Measurements from ENCODE around the gene MYPOP. TPM values are rescaled to one million over a fixed set of nuclear protein-coding genes. Genes with fewer than 3 reads are reported as not detected.
A peak's percentile ranks its signal among the peaks of the same experiment; 100 is the strongest.

Gene MYPOP
- total and polyA plus RNA-seq, 2 of the 13 experiments (the other 11 are each of a cell fraction or from before 2014, with no cell fraction given), result 2.3 to 2.7 TPM

GRCh38 chr19:45863840-45864628 lies 38.4 kb downstream of the MYPOP start, which contains the start of gene FOXA3 (continued):
- TF ChIP-seq ZNF101 (CRISPR knock-in tag; IDR thresholded peaks at IDR 0.05; ENCODE audit: borderline replicate concordance, low read depth), result no peak
- TF ChIP-seq, protein P1, sequence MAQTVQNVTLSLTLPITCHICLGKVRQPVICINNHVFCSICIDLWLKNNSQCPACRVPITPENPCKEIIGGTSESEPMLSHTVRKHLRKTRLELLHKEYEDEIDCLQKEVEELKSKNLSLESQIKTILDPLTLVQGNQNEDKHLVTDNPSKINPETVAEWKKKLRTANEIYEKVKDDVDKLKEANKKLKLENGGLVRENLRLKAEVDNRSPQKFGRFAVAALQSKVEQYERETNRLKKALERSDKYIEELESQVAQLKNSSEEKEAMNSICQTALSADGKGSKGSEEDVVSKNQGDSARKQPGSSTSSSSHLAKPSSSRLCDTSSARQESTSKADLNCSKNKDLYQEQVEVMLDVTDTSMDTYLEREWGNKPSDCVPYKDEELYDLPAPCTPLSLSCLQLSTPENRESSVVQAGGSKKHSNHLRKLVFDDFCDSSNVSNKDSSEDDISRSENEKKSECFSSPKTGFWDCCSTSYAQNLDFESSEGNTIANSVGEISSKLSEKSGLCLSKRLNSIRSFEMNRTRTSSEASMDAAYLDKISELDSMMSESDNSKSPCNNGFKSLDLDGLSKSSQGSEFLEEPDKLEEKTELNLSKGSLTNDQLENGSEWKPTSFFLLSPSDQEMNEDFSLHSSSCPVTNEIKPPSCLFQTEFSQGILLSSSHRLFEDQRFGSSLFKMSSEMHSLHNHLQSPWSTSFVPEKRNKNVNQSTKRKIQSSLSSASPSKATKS (CRISPR knock-in tag; IDR thresholded peaks at IDR 0.05), result no peak
- 0 out of 2 replicates have a peak, but pooled peaks have one; percentile 10 for TF ChIP-seq NKX3-1 (CRISPR knock-in tag; IDR thresholded peaks at IDR 0.05)
- TF ChIP-seq ESRRA (CRISPR knock-in tag; IDR thresholded peaks at IDR 0.05; ENCODE audit: low read depth), result peak; percentile 35; the same call in 1 of the 2 replicates
- no peak for TF ChIP-seq ZNF564 (CRISPR knock-in tag; IDR thresholded peaks at IDR 0.05)
- TF ChIP-seq ZFYVE20 (CRISPR knock-in tag; IDR thresholded peaks at IDR 0.05; ENCODE audit: borderline replicate concordance, low read depth), result no peak
- TF ChIP-seq, protein P2, sequence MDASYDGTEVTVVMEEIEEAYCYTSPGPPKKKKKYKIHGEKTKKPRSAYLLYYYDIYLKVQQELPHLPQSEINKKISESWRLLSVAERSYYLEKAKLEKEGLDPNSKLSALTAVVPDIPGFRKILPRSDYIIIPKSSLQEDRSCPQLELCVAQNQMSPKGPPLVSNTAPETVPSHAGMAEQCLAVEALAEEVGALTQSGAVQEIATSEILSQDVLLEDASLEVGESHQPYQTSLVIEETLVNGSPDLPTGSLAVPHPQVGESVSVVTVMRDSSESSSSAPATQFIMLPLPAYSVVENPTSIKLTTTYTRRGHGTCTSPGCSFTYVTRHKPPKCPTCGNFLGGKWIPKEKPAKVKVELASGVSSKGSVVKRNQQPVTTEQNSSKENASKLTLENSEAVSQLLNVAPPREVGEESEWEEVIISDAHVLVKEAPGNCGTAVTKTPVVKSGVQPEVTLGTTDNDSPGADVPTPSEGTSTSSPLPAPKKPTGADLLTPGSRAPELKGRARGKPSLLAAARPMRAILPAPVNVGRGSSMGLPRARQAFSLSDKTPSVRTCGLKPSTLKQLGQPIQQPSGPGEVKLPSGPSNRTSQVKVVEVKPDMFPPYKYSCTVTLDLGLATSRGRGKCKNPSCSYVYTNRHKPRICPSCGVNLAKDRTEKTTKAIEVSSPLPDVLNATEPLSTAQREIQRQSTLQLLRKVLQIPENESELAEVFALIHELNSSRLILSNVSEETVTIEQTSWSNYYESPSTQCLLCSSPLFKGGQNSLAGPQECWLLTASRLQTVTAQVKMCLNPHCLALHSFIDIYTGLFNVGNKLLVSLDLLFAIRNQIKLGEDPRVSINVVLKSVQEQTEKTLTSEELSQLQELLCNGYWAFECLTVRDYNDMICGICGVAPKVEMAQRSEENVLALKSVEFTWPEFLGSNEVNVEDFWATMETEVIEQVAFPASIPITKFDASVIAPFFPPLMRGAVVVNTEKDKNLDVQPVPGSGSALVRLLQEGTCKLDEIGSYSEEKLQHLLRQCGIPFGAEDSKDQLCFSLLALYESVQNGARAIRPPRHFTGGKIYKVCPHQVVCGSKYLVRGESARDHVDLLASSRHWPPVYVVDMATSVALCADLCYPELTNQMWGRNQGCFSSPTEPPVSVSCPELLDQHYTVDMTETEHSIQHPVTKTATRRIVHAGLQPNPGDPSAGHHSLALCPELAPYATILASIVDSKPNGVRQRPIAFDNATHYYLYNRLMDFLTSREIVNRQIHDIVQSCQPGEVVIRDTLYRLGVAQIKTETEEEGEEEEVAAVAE (CRISPR knock-in tag; IDR thresholded peaks at IDR 0.05; ENCODE audit: borderline replicate concordance), result no peak
- peak; percentile 70 for TF ChIP-seq TFDP2 (CRISPR knock-in tag; IDR thresholded peaks at IDR 0.05)
- TF ChIP-seq DNMT3B (CRISPR knock-in tag; conservative IDR thresholded peaks at IDR 0.05), result no peak
- TF ChIP-seq ZNF274 (CRISPR knock-in tag; IDR thresholded peaks at IDR 0.05), result no peak
- peak; percentile 91 for TF ChIP-seq STAG1 (CRISPR knock-in tag; IDR thresholded peaks at IDR 0.05)
- peak; percentile 65 for TF ChIP-seq XRCC5 (optimal IDR thresholded peaks at IDR 0.05; ENCODE audit: low read length)
- TF ChIP-seq ZNF543 (CRISPR knock-in tag; IDR thresholded peaks at IDR 0.05), result no peak; the same call in 1 of the 2 replicates
- TF ChIP-seq TRAFD1 (CRISPR knock-in tag; IDR thresholded peaks at IDR 0.05; ENCODE audit: borderline replicate concordance), result no peak
- TF ChIP-seq, protein P3, sequence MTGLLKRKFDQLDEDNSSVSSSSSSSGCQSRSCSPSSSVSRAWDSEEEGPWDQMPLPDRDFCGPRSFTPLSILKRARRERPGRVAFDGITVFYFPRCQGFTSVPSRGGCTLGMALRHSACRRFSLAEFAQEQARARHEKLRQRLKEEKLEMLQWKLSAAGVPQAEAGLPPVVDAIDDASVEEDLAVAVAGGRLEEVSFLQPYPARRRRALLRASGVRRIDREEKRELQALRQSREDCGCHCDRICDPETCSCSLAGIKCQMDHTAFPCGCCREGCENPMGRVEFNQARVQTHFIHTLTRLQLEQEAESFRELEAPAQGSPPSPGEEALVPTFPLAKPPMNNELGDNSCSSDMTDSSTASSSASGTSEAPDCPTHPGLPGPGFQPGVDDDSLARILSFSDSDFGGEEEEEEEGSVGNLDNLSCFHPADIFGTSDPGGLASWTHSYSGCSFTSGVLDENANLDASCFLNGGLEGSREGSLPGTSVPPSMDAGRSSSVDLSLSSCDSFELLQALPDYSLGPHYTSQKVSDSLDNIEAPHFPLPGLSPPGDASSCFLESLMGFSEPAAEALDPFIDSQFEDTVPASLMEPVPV (CRISPR knock-in tag; IDR thresholded peaks at IDR 0.05), result no peak
- peak; percentile 48; the same call in 1 of the 2 replicates for TF ChIP-seq GATAD1 (CRISPR knock-in tag; IDR thresholded peaks at IDR 0.05)
